Mesodermal cell (in vitro differentiated cells): ENCODE data around the gene BIRC2.

Experiments used
- H3K27ac ChIP-seq: 2 replicates; pipeline ENCODE4 v1.7.0; 2013; ENCODE audit warnings: mild to moderate bottlenecking, low read depth, low read length, moderate library complexity; ENCODE audit not compliant: severe bottlenecking
- H3K36me3 ChIP-seq: 2 replicates; pipeline ENCODE4 v1.7.1; 2013; ENCODE audit warnings: mild to moderate bottlenecking, low read length, moderate library complexity; ENCODE audit not compliant: control insufficient read depth, insufficient read depth
- H3K4me1 ChIP-seq: one replicate; pipeline ENCODE4 v1.7.1; 2013; ENCODE audit warnings: mild to moderate bottlenecking, low read length; ENCODE audit not compliant: insufficient read depth, control insufficient read depth, poor library complexity, severe bottlenecking
- H3K4me3 ChIP-seq: 2 replicates; pipeline ENCODE4 v1.7.0; 2013; ENCODE audit warnings: low read length, control low read depth, mild to moderate bottlenecking; ENCODE audit not compliant: insufficient read depth, poor library complexity, severe bottlenecking; ENCODE audit errors: extremely low read depth
- H3K9me3 ChIP-seq: 2 replicates; pipeline ENCODE4 v1.7.1; 2013; ENCODE audit warnings: mild to moderate bottlenecking, low read length, moderate library complexity; ENCODE audit not compliant: control insufficient read depth
- WGBS, 2 experiments: methylation state at CpG; one replicate each; pipeline ENCODE4 v1.1.5; 2013; ENCODE audit warnings: missing lambda C conversion rate in 2 of 2; ENCODE audit not compliant: insufficient coverage in 2 of 2; 5-methylcytosine and 5-hydroxymethylcytosine counted together

Gene BIRC2

GRCh38 chr11:102420547-102420946 lies 73.5 kb downstream of the BIRC2 start:
- Histone ChIP-seq H3K27ac (no peak overlapping the region), H3K9me3 (peaks cover 22% of the 10 kb centered on the region), H3K36me3 (peaks cover 33% of the 10 kb centered on the region), H3K4me1 (no peaks in the 10 kb centered on the region), H3K4me3 (no peak overlapping the region)
- 88 to 100% methylated on average over 2 of the region's 2 CpGs for WGBS, 2 experiments

DNA sequence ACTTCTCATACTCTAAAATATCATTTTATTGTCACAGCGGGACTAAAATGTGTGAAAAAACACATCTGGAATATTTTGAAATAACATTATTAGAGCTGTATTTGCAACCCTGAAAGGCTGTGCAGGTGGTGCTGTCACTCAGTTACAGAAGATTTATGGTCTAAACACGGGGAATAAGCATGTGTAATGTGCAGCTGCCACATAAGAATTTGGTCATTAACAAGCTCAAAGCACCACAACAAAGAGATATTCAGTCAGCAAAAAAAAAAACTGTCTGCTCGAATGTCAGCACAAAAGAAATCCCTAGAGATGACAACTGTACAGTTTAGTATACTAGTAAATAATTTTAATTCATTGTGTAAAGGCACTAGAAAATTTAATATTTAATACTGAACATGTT lies 74.2 kb downstream of the BIRC2 start:
- no CpG with 5 or more reads among the region's 3 CpGs for WGBS, 2 experiments
- no peak overlapping the region for H3K4me3 ChIP-seq
- H3K4me1 ChIP-seq: no peaks in the 10 kb centered on the region
- no peak overlapping the region for H3K27ac ChIP-seq
- peaks cover 22% of the 10 kb centered on the region for H3K9me3 ChIP-seq
- H3K36me3 ChIP-seq: peaks cover 38% of the 10 kb centered on the region

- WGBS, 2 experiments: 71% methylated on average over 1 of the region's 4 CpGs; no CpG with 5 or more reads in 1 of the 2 experiments
Measured at GRCh38 chr11:102422817-102423712, 76.1 kb downstream of the BIRC2 start.

DNA sequence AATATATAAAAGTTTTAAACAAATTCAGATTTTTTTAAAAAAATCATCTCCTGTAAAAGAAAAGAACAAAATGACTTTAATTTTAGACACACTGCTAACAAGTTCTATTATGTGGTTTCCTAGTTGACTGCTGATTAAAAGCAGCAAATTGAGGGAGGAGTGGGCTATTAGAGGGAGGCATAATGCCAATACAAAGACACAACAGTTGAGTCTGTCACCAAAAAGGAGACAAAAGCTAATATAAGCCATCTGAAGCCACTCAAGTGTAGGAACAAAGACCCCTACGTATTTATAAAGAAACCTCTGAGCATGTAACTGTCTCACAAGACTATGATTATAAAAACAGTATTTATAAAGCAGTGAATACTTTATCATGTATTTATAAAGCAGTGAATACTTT lies 76.9 kb downstream of the BIRC2 start:
- Histone ChIP-seq H3K9me3 (peaks cover 4% of the 10 kb centered on the region), H3K36me3 (peaks cover 39% of the 10 kb centered on the region), H3K4me1 (no peaks in the 10 kb centered on the region), H3K4me3 (no peak overlapping the region), H3K27ac (no peak overlapping the region)
- no CpG with 5 or more reads among the region's 1 CpG for WGBS, 2 experiments

More at GRCh38 chr11:102422817-102423712, 76.1 kb downstream of the BIRC2 start:
- Histone ChIP-seq H3K27ac (no peak overlapping the region), H3K36me3 (peaks cover 38% of the 10 kb centered on the region), H3K9me3 (peaks cover 12% of the 10 kb centered on the region), H3K4me3 (no peak overlapping the region), H3K4me1 (no peaks in the 10 kb centered on the region)

DNA sequence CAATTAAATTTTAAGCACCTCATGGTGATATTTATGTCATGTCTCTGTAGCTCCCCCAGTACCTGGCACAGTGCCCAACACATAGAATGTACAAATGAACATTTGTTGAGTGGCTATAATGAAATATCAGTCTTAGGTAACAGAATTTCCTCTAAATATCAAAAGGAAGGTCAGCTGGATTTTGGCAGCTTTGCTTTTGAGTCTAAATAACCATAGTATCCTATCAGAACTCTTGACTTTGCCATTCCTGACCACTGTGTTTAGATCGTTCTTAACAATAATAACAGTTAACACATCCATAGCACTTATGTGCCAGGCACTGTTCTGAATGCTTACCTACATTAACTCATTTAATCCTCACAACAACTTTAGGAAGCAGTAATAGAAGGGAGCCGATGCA lies 79.0 kb downstream of the BIRC2 start:
- WGBS, 2 experiments: 80 to 100% methylated on average over 1 of the region's 2 CpGs
- Histone ChIP-seq H3K4me1 (no peaks in the 10 kb centered on the region), H3K9me3 (no peaks in the 10 kb centered on the region), H3K27ac (no peak overlapping the region), H3K4me3 (no peak overlapping the region), H3K36me3 (peaks cover 32% of the 10 kb centered on the region)

- Histone ChIP-seq H3K9me3 (no peaks in the 10 kb centered on the region), H3K4me1 (no peaks in the 10 kb centered on the region), H3K27ac (no peak overlapping the region), H3K36me3 (peaks cover 35% of the 10 kb centered on the region), H3K4me3 (no peak overlapping the region)
Measured at GRCh38 chr11:102426570-102426969, 79.6 kb downstream of the BIRC2 start.

GRCh38 chr11:102427068-102427467 lies 80.1 kb downstream of the BIRC2 start:
- Histone ChIP-seq H3K27ac (no peak overlapping the region), H3K4me3 (no peak overlapping the region), H3K9me3 (no peaks in the 10 kb centered on the region), H3K36me3 (peaks cover 40% of the 10 kb centered on the region), H3K4me1 (no peaks in the 10 kb centered on the region)
- WGBS, 2 experiments: 0% methylated on average over 1 of the region's 1 CpG; no CpG with 5 or more reads in 1 of the 2 experiments
